HG03342 (cell line): ENCODE measurements around the gene CELA3B.
"Not testable (repeated sequence)": the region's sequence is repeated elsewhere in the genome, so short reads cannot be mapped to it uniquely, and the experiment has no call there.

Experiments used
- ATAC-seq: cut with Tn5 transposase; IDR thresholded peaks from one replicate; pipeline ENCODE4 v1.9.1; 2021; ENCODE audit warnings: mild to moderate bottlenecking, moderate library complexity; ENCODE audit not compliant: unreplicated experiment

Gene CELA3B

GRCh38 chr1:21974699-21975098 is 2.1 kb upstream of the CELA3B start:
- ATAC-seq: not testable (repeated sequence)

GRCh38 chr1:21975296-21975695 is 1.5 kb upstream of the CELA3B start:
- not testable (repeated sequence) for ATAC-seq

- ATAC-seq: not testable (repeated sequence)
These were observed 1.4 kb downstream of the CELA3B start for GRCh38 chr1:21978209-21978608.

DNA sequence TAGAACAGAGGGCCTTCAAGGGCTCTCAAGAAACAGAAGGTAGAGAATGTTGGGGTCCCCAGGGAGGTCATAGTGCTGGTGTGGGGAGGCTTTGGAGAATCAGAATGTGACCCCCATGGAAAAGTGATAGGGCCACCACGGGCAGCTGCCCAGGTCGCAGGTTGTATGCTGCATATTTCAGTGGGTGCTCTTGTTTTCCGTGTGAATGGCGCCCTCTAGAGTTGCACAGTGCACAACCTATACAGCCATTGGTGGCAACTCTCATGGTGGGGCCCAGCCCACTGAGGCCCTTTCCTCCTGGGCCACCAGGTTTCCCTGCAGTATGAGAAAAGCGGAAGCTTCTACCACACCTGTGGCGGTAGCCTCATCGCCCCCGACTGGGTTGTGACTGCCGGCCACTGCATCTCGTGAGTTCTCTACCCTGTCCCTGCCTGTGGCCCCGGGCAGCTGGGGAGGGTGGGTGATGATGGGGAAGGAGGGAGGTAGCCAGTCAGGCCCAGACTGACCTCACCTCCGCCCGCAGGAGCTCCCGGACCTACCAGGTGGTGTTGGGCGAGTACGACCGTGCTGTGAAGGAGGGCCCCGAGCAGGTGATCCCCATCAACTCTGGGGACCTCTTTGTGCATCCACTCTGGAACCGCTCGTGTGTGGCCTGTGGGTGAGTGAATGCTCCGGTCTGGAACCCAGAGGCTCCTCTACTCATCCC is 3.8 kb downstream of the CELA3B start:
- not testable (repeated sequence) for ATAC-seq

GRCh38 chr1:21981253-21981652 is 4.4 kb downstream of the CELA3B start:
- not testable (repeated sequence) for ATAC-seq

GRCh38 chr1:21982122-21982521 is 5.3 kb downstream of the CELA3B start:
- not testable (repeated sequence) for ATAC-seq

DNA sequence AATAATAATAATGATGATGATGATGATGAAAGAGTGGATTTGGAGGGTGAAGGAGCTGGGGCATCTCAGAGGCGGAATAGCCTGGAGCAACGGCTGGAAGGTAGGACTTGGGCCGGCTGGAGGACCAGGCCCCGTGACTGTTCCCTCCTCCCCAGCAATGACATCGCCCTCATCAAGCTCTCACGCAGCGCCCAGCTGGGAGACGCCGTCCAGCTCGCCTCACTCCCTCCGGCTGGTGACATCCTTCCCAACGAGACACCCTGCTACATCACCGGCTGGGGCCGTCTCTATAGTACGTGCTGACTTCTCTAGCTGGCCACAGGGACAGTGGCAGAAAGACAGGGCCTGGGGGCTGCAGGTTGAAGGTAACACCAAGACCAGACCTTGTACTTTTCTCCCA is 6.7 kb downstream of the CELA3B start:
- ATAC-seq: not testable (repeated sequence)

GRCh38 chr1:21985893-21986292 is 9.1 kb downstream of the CELA3B start:
- ATAC-seq: not testable (repeated sequence)

GRCh38 chr1:21986386-21986785 is 9.6 kb downstream of the CELA3B start:
- not testable (repeated sequence) for ATAC-seq

DNA sequence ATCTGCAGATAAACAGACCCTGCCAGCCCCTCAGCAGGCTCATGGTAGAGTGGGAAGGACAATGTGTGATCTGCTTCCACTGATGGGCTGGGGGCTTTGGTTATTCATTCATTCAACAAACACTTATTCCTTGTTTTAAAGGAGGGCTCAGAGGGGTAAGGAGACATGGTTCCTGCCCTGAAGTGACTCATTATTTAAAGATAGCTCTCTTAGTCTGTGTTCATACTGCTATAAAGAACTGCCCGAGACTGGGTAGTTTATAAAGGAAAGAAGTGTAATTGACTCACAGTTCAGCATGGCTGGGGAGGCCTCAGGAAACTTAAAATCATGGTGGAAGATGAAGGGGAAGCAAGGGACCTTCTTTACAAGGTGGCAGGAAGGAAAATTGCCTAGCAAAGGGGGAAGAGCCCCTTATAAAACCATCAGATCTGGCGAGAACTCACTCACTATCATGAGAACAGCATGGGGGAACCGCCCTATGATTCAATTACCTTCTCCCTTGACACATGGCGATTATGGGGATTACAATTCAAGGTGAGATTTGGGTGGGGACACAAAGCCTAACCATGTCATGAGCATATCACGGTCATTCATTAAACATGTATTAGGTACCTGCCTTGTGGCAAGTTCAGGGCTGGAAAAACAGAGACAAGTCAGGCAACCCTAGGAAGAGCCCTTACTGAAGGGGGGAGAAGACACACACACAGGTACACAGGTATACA is 13.0 kb downstream of the CELA3B start:
- not testable (repeated sequence) for ATAC-seq

DNA sequence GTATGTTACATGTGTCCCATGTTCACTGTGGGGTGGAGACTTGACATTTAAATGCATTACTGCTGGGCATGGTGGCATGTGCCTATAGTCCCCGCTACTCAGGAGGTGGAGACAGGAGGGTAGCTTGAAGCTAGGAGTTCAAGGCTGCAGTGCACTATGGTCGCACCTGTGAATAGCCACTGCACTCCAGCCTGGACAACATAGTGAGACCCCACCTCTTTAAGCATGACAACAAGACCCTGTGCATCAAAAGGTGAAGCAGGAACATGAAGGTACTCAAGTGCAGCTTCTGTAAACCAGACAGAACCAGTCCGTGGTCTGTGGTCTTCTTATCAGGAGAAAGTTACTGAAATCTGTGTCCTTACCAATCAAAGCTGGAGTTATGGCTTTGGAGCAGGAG is 15.4 kb downstream of the CELA3B start:
- ATAC-seq: not testable (repeated sequence)

GRCh38 chr1:21994716-21995115 is 17.9 kb downstream of the CELA3B start:
- not testable (repeated sequence) for ATAC-seq

- ATAC-seq: not testable (repeated sequence)
These were observed 19.8 kb downstream of the CELA3B start for GRCh38 chr1:21996663-21996970.

DNA sequence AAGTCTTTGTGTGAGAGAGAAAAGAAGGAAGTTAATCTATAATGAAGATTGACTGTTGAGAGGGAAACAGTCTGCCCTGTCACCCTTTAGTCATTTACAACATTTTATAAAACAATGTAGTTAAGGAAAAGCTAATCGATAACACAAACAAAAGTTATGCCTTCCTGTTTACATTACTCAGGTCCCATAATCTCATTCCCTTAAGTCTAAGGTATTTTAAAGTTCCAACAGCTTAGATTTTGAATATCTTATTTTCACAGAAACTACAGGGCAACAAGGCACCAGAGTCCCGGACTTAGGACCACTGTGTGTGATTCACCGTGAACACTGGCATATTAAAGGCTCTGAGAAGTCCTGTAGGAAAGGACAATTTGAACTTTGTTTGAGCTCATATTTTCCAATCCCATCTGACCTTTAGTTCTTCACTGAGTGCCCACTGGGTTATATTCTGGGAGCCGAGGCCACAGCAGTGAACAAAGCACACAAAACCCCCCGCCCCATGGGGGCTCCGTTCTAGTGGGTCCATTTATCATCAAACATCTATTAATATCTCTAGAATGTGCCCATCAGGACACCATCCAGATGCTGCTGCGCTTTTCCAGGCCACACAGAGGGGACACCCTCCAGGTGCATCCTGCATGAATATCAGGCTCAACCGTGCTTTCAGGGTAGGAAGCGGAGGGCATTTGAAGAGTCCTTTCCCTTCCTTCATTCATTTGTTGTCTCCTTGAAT is 21.2 kb downstream of the CELA3B start:
- not testable (repeated sequence) for ATAC-seq

DNA sequence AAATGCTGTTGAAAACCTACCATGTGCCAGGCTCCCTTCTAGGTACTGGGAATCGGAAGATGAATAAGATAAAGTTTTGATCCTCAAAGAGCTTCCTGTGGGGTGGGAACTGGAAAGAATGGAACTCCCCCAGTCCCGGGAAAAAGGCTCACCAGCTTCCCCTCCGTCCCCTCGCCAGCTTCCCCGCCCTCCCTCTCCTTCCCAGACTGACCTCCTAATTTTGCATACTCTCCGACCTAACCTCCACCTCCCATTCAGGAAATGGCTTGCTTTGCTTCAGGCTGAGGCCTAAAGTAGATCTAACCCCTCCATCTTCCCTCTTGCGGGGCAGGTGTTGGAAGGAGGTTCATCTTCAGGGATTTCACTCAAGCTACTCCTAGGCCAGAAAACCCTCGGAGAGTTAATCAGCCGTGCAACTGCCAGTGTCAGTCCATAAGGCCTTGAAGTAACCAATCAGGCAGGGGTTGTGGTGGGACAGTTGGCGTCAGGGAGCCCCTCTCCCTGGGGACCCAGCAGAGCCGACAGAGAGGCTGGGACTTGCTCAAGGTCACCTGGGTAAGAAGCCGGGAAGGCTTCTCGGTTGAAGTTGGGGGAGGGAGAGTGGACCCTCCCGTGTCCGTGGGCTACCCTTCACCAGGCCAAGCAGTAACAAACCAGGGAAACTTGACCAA is 21.9 kb downstream of the CELA3B start:
- ATAC-seq: not testable (repeated sequence)

GRCh38 chr1:21999645-22000044 is 22.8 kb downstream of the CELA3B start:
- ATAC-seq: not testable (repeated sequence)

- ATAC-seq: no peak
These were observed 24.6 kb downstream of the CELA3B start, which contains the start of gene CELA3A for GRCh38 chr1:22001409-22001808. Gene CELA3A (plus strand): TSS chr1:22001657. CDS start chr1:22001675, 18 bp downstream.

- ATAC-seq: not testable (repeated sequence)
These were observed 25.6 kb downstream of the CELA3B start for GRCh38 chr1:22002461-22002860.

- not testable (repeated sequence) for ATAC-seq
These were observed 26.1 kb downstream of the CELA3B start for GRCh38 chr1:22002875-22003274.

DNA sequence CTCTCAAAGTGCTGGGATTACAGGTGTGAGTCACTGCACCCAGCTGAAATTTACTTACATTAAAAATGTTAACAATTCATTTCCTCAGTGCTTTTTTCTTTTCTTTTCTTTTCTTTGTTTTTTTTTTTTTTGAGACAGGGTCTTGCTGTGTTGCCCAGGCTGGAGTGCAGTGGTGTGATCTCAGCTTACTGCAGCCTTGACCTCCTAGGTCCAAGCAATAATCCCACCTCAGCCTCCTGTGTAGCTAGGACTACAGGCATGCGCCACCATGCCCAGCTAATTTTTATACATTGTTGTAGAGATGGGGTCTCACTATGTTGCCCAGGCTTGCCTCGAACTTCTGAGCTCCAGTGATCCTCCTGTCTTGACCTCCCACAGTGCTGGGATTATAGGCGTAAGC is 27.1 kb downstream of the CELA3B start:
- not testable (repeated sequence) for ATAC-seq
